Measurements from ENCODE around the gene PAQR6.

Gene PAQR6

DNA sequence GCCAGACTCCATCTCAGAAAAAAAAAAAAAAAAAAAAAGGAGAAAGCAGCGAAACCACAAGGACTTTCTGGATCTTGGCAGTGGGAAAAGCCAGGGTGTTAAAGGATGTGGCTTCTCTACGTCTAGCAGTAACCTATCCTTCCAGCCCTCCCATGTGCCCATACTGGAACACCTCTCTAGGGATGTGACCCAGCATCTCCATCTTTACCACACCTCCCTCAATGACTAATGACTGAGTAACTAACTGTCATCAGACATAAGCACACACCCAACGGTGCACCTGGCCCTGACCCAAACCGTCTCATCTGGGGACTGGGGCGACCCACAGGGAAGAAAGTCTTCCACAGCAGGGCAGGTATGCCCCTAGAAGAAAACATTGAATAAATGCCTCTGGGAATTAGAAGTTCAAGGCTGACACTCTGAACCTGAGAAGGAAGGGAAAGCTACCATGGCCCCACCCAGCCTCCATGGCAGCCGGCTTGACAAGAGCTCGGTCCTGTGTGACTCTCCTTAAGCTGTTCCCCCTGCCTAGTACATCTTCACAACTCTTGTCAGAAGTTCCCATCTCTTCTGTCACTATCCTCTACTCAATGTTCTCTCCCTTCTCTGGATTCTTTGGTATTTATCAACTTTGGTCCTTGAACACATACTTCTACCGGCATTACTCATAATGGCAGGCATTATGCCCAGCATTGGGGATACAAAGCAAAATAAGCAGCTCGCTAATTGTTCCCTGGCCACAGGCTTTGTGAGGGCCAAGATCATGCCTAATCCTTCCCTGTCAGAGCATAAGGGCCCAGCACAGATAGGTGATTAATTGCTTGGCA lies 14.8 kb upstream of the PAQR6 start:
- no peak for DNase-seq

DNA sequence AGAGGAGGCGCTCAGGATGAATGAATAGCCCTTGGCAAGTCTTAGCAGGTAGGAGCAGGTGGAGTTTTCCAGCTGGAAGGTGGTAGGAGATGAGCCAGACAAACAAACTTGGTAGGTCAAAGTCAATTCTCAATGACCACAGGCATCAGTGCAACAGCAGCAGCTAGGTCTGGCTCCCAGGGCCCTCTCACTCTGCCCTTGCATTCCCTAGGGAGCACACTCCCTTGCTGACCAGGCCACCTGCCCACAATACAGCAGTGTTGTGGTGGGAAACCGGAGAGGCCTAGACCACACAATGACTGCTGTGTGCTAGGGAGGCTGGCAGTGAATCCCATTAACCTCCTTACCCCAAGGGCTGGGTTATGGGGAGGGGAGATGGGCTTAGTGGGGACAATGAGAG lies 13.0 kb upstream of the PAQR6 start:
- no peak for DNase-seq

DNA sequence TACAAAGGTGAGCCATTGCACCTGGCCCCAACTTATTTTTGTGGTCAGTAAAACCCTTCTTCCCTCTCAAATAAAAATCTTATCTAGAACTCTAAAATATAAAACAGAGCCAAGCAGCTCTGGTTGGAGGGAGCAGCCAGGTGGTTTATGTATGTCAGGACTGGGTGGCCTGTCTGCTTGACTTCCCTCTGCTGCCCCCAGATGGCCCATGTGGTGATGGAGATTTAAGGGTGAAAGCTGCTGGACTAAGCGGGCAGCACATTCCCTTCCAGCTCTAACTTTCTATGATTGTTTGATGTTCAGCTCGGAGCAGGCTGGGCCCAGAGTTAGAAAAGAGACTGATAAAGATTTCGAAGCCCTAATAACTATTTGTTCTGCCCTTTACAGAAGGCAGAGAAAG lies 11.9 kb upstream of the PAQR6 start:
- DNase-seq = no peak

DNA sequence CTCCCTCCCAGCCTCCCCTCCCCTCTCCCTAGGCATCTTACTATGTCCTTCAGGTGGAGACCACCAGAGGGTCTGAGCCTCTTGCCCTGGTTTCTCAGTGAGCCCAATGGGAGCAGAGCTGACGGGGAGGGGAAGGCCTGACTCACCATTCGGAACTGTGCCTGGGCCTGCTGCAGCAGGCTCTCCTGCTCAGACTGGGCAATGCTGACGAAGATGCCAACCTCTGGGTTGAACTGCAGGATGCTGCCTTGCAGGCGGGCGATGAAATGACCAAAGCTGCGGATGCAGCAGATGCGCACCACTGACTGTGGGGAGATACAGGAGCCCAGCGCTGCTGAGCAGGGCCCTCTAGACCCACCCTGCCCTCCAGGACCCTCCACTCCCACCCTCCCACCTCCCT lies 11.0 kb upstream of the PAQR6 start:
- DNase-seq = no peak

DNA sequence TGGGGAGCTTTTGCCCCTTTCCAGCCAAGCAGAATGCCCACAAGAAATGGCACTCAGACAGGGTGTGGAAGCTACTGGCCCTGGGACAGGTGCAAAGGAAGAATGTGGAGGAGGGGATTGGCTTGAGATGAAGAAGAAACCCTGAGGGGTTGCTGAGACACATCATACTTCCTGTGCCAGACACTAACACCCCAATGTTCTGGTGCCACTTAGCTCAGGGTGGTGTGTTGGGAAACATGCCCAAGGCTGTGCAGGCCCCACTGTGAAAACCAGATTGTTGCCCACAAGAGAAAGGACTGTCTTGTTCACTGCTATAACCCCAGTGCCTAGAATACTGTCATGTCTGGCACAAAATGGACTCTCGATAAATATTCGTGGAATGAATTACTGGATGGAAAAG lies 9.9 kb upstream of the PAQR6 start:
- DNase-seq = no peak

DNA sequence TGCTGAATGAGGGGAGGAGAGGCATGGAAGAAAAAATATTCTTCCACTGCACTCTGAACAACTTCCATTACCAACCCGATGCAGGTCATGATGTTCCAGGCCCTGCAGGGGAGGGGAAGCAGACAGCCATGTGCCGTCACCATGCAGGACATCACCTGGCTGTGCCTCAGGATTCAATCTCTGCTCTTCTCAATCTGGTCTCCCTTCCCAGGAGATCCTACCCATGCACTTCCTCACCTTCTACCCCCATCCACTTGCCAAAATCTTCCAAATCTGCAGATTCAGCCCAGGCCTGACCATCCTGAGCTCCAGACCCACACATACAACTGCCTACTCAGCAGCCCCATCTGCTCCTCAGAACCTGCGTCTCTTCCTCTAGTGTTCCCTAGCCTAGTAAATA lies 5.8 kb upstream of the PAQR6 start:
- no peak for DNase-seq

DNA sequence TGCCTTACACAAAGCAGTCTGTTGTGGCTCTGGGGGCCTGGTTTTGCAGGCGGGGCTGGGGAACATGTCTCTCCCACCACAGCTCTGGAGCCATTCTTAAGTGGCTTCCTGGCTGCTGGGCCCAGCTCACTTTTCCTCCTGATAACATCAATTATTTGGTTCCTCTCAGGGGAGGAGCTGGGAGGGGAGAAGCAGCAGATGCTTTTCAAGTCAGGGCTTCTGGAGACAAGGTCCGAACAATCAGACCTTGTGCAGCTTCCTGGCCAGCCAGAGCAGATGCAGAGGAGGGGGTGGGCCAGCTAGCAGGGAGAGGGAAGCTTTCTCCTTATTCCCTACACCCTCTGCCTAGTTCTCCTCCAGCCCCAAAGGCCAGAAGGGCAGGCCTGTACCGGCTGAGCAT lies 3.7 kb upstream of the PAQR6 start:
- DNase-seq = no peak

DNA sequence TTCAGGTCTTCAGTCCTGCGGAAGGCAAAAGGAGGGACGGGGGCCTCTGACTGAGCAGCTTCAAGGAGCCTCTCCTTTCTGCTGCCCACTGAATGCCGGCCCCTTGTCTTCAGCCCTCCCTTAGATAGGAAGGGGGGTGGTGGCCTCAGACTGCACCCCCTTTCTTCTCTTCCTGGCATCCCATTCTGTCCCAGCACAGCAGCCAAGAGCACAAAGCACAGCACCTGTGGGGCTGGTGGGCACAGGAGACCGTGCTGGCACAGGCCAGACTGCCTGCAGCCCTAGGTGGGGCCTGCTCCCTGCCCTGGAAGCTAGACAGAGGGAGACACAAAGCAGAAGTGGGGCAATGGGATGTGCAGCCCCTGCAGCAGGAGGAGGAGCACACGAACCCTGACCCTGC lies 1.7 kb upstream of the PAQR6 start:
- no peak for DNase-seq

DNA sequence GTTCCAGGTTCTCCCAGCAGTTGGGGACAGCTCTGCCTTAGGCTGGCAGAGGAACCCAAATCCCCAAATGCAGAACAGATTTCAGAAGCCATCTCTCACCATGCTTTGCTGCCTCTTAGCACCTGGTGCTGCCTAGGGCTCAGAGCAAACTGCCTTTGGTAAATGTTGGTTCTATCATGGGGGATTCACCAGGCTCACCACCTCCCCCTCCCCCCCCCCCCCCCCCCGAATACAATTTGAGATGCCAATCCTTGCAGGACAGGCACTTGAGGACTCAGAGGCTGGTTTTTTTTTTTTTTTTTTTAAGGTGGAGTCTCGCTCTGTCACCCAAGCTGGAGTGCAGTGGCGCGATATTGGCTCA lies 447 bp upstream of the PAQR6 start:
- DNase-seq = no peak

DNA sequence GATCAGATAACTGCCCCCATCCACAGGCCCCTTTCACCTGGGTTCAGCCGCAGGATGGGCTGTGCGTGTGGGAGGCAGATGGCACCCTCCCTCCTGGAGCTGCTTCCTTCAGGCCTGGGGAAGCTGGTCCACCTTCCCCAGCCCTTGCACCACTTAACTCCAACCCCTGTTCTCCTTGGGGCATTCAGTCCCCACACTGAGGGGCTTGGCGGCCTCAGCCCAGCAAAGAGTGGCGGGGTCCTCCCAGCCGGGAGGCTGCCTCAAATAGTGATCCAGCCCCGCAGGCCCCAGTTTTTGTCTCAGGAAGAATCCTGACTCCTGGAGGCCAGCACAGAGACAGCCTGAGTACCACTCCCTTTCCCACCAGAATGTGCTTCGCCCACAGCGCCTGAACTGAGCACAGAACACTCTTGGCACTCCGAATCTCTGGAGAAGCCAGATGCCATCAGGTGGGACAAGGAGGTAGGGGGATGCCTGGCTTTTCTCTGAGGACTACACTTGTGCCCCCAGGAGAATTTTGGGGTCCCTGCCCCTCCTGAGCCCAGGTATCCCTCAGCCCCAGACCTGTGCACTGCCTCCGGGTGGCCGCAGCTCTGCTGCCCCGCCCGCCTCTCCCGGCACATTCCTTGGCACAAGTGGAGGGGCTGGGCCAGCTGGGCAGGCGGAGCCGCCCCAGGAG lies 936 bp downstream of the PAQR6 start:
- no peak for DNase-seq

DNA sequence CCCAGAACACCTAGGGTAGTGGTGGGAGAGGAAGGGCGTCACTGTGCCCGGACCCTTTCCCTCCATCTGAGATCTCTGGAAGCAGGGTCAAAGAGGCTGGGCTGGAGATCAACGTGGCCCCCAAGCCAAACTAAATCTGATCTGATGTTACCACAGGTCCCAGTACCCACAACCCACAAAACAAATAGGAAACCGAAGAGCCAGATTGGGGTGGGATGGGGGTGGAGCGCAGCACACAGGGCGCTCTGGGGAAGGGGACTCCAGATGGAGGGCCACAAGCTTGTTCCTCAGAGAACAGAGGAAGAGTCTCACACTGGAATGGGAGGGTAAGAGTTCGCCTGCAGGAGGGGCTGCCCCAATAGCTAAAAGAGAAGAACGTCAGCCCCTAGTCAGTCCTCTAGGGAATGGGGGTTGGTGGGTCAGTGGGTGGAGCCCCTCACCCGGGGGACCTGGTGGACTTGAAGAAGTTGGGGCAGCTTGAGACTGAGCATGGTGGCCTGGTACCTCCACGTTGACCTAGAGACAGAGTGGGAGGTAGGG lies 1.5 kb downstream of the PAQR6 start:
- no peak for DNase-seq

DNA sequence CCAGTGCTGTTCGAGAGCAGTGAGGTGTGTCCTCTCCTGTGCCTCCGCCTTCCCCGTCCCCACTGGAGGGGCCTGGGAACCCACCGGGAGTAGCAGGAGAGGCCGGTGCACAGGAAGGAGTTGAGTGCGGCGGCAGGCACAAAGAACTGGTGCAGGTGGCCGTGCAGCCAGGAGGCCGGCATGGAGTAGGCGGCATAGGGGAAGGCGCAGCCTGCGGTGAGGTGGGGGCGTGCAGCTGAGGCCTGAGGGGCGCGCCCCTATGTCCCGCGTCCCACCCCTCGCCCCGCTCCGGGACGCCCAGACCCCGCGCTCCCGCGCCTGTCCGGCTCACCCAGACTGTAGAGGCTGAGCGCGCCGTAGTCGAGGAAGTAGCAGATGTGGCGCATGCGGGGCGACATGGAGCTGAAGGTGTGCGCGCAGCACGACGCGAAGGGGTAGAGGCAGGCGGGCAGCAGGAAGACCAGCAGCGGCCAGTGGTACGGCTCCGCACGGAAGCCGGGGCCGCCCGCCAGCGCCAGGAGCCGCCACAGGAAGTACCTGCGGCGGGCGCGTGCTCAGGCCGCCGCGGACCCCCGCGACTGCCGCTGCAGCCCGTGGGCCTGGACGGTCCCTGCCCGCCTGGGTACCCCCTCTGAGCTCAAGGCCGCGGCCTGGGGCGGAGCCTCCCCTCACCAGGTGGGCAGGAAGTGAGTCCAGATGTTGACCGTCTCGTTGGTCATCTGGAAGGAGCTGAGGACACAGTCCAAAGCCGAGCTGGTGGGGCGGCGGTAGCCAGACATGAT lies 2.2 kb downstream of the PAQR6 start:
- DNase-seq = peak; percentile 42

DNA sequence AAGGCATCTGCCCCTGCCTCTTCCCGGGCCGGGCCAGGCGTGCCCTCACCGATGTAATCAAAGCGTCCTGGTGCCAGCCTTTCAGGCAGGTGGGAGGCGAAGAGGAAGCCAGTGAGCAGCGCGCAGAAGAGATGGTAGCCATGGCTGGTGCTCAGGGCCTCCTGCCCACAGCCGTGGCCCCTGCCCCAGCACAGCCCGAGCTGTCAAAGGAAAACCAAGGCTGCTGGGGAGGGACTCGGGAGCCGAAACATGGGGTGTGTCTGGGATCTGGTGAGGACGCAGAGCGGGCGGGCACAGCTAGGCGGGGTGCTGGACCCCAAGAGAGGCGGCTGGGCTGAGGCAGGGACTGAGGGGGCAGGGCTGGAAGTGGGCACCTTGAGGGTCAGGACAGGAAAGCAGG lies 3.1 kb downstream of the PAQR6 start:
- no peak for DNase-seq

DNA sequence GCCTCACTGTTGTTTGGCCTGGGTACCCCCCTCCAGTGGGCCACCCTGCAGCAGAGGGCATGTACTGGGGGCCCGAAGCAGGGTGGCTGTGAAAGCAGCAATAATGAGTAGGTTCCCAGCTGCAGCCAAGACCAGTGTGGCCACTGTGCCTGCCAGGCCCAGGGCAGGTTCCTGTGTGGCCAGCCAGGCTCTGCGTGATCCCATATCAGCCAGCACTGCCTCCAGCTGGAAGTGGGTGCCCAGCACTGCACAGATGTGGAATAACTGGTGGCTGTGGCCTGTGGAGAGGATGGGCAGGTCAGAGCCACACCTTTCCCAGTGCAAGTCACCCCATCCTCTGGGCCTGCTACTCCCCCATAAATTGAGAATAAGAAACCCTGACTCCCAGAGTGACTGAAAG lies 3.7 kb downstream of the PAQR6 start:
- DNase-seq = no peak

DNA sequence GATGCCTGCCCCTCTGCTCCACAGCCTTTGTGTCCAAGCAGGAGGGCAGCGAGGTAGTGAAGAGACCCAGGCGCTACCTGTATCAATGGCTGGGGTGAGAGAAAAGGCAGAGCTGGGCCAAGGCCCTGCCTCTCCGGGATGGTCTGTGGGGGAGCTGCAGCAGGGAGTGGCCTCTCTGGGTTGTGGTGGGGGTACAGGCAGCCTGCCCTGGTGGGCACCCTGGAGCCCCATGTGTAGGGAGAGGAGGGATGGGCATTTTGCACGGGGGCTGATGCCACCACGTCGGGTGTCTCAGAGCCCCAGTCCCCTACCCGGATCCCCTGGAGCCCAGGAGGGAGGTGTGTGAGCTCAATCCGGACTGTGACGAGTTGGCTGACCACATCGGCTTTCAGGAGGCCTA lies 5.1 kb downstream of the PAQR6 start:
- DNase-seq = no peak

DNA sequence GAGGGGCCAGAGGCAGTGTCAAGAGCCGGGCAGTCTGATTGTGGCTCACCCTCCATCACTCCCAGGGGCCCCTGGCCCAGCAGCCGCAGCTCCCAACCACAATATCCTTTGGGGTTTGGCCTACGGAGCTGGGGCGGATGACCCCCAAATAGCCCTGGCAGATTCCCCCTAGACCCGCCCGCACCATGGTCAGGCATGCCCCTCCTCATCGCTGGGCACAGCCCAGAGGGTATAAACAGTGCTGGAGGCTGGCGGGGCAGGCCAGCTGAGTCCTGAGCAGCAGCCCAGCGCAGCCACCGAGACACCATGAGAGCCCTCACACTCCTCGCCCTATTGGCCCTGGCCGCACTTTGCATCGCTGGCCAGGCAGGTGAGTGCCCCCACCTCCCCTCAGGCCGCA lies 5.9 kb downstream of the PAQR6 start, which contains the start of gene BGLAP:
Gene BGLAP (plus strand): TSS at position 259 of the 400 bp plus-strand sequence. CDS start 48 bp downstream, at position 307.
- no peak for DNase-seq

DNA sequence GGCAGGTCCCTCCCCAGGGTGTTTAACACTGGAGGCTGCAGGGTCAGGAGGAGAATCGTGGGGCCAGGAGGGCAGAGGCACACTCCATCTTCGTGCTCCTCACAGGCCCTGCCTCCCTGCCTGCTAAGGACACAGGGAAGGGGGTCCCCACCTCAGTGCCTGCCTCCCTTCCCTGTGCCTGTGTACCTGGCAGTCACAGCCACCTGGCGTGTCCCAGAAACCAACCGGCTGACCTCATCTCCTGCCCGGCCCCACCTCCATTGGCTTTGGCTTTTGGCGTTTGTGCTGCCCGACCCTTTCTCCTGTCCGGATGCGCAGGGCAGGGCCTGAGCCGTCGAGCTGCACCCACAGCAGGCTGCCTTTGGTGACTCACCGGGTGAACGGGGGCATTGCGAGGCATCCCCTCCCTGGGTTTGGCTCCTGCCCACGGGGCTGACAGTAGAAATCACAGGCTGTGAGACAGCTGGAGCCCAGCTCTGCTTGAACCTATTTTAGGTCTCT lies 6.5 kb downstream of the PAQR6 start:
- no peak for DNase-seq

DNA sequence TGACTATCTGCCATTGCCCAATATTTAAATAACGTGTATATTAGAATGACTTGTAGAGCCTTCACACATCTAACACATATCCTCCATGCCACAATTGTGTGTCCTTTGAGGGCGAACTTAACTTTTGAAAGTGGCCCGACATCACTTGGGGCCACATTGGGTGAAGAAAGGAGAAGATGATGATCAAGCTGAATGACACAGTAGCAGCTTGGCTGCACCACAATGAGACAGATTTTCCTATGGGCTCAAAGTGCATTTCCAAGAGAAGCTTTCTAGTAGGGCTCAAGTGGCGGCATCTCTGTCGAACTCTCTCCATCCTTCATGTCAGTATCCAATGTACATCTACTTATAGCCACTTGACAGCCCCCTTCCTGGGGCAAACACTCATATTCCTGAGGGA lies 9.6 kb downstream of the PAQR6 start:
- no peak for DNase-seq

DNA sequence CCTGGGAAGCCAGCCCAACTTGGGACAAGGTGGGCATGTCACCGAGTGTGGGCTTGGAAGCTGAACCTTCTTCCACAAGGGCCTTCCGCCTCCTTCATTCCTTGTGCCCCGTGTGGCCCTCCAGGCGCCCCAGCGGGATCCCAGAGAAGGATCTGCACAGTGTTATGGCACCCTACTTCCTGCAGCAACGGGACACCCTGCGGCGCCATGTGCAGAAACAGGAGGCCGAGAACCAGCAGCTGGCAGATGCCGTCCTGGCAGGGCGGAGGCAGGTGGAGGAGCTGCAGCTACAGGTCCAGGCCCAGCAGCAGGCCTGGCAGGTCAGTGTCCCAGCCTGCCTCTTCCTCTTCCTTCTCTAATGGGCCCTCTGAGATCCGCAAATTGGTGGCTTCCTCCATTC lies 11.7 kb downstream of the PAQR6 start:
- no peak for DNase-seq

DNA sequence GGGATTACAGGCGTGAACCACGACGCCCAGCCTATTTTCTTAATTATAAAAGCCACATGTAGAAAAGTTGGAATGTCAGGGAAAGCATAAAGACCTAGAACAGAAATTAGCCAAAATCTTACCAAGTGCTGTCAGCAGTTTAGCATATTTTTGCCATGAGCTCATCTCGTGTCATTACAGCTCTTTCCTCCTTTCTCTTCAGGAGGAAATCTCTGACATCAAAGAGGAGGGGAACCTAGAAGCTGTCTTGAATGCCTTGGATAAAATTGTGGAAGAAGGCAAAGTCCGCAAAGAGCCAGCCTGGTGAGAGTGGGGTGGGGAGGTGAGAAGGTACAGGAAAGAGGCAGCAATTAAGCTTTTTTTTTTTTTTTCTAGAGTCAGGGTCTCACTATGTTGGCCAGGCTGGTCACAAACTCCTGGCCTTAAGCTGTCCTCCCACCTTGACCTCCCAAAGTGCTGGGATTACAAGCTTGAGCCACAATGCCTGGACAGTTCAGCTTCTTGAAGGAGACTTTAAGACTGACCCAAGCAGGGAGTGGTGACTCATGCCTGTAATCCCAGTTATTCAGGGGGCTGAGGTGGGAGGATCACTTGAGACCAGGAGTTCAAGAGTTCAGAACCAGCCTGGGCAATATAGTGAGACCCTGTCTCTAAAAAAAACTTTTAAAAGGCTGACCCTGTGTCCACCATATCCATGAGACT lies 14.3 kb downstream of the PAQR6 start:
- no peak for DNase-seq

DNA sequence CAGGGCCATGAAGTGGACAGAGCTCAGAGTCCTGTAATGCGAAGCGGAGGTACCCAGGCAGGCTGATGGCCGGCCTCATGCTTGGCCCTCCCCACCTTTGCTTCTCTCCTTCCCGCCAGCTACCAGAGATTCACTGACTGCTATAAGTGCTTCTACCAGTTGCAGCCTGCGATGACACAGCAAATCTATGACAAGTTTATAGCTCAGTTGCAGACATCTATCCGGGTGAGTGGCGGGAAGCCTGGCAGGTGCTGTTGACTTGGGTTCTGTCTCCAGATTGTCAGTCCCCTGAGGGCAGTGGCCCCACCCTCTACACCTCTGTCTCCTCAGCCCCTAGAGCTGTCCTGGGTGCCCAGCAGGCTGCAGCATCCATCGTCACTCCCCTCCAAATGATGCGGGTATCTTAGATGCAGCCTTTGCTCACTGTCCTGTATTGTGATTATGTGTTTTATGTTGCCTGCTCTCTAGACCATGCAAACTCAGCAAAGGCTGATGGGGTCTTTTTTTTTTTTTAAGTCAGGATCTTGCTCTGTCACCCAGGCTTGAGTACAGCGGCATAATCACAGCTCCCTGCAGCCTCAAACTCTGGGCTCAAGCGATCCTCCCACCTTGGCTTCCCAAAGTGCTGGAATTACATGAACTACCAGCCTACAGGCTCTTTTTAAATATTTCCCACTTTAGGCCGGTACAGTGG lies 15.5 kb downstream of the PAQR6 start:
- DNase-seq = no peak

DNA sequence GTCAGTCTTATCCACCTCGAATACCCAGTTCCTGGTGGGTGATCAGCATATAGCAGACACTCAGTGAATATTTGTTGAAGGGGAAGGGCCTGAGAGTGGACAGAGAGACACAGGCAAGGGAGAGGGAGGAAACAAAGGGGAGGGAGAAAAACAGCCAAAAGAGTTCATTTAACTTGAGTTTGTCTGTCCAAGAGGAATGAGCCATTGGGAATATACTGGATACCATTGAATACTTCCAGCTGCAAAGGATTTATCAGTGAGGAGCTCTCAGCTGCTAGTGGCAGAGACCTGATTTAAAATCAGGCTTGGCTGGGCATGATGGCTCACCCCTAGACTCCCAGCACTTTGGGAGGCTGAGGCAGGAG lies 17.4 kb downstream of the PAQR6 start:
- DNase-seq = no peak
